SK-N-SH treated with all-trans-retinoic acid at 6 μM for 48 hours (cell line): ENCODE measurements around the gene ITIH5.

ENCODE experiments used
- CSDC2 ChIP-seq: fragments of 250-450 bp; sonication (Bioruptor Pico); IDR thresholded peaks from 2 replicates; pipeline ENCODE4 v1.5.0; 2020; ENCODE audit warnings: mild to moderate bottlenecking, moderate library complexity
- GLIS3 ChIP-seq: fragments of 250-450 bp; sonication (Bioruptor Pico); IDR thresholded peaks from 2 replicates; pipeline ENCODE4 v1.5.0; 2020; ENCODE audit warnings: mild to moderate bottlenecking, moderate library complexity
- RARB ChIP-seq: fragments of 250-450 bp; sonication (Bioruptor Pico); IDR thresholded peaks from 2 replicates; pipeline ENCODE4 v1.8.0; 2021; ENCODE audit warnings: mild to moderate bottlenecking, moderate library complexity
- TOX ChIP-seq: fragments of 250-450 bp; sonication (Bioruptor Pico); IDR thresholded peaks from 2 replicates; pipeline ENCODE4 v1.8.0; 2021; ENCODE audit warnings: mild to moderate bottlenecking, moderate library complexity, borderline replicate concordance
- ZFP30 ChIP-seq: fragments of 450-650 bp; formaldehyde crosslinking; IDR thresholded peaks from 2 replicates; pipeline ENCODE4 v1.5.0; 2022; ENCODE audit warnings: mild to moderate bottlenecking, moderate library complexity
- ZNF70 ChIP-seq: fragments of 450-650 bp; formaldehyde crosslinking; IDR thresholded peaks from 2 replicates; pipeline ENCODE4 v1.5.0; 2020; ENCODE audit warnings: mild to moderate bottlenecking, moderate library complexity
- ZNF8 ChIP-seq: fragments of 450-650 bp; formaldehyde crosslinking; IDR thresholded peaks from 2 replicates; pipeline ENCODE4 v1.5.0; 2020; ENCODE audit warnings: mild to moderate bottlenecking, moderate library complexity
- TF ChIP-seq, protein P1 (sequence below): fragments of 250-450 bp; sonication (Bioruptor Pico); IDR thresholded peaks from 2 replicates; pipeline ENCODE4 v1.8.0; 2020; ENCODE audit warnings: mild to moderate bottlenecking, moderate library complexity, borderline replicate concordance
- TF ChIP-seq, protein P2 (sequence below): fragments of 250-450 bp; sonication (Bioruptor Pico); IDR thresholded peaks from 2 replicates; pipeline ENCODE4 v1.5.0; 2020; ENCODE audit warnings: mild to moderate bottlenecking, moderate library complexity
- TF ChIP-seq, protein P3 (sequence below): fragments of 250-450 bp; sonication (Bioruptor Pico); IDR thresholded peaks from 2 replicates; pipeline ENCODE4 v1.8.0; 2021; ENCODE audit warnings: low read depth, mild to moderate bottlenecking, moderate library complexity, borderline replicate concordance

GRCh38 chr10:7513455-7513854, 153.3 kb downstream of the ITIH5 start:
- TF ChIP-seq, protein P1, sequence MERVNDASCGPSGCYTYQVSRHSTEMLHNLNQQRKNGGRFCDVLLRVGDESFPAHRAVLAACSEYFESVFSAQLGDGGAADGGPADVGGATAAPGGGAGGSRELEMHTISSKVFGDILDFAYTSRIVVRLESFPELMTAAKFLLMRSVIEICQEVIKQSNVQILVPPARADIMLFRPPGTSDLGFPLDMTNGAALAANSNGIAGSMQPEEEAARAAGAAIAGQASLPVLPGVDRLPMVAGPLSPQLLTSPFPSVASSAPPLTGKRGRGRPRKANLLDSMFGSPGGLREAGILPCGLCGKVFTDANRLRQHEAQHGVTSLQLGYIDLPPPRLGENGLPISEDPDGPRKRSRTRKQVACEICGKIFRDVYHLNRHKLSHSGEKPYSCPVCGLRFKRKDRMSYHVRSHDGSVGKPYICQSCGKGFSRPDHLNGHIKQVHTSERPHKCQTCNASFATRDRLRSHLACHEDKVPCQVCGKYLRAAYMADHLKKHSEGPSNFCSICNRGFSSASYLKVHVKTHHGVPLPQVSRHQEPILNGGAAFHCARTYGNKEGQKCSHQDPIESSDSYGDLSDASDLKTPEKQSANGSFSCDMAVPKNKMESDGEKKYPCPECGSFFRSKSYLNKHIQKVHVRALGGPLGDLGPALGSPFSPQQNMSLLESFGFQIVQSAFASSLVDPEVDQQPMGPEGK: no peak
- TF ChIP-seq, protein P2, sequence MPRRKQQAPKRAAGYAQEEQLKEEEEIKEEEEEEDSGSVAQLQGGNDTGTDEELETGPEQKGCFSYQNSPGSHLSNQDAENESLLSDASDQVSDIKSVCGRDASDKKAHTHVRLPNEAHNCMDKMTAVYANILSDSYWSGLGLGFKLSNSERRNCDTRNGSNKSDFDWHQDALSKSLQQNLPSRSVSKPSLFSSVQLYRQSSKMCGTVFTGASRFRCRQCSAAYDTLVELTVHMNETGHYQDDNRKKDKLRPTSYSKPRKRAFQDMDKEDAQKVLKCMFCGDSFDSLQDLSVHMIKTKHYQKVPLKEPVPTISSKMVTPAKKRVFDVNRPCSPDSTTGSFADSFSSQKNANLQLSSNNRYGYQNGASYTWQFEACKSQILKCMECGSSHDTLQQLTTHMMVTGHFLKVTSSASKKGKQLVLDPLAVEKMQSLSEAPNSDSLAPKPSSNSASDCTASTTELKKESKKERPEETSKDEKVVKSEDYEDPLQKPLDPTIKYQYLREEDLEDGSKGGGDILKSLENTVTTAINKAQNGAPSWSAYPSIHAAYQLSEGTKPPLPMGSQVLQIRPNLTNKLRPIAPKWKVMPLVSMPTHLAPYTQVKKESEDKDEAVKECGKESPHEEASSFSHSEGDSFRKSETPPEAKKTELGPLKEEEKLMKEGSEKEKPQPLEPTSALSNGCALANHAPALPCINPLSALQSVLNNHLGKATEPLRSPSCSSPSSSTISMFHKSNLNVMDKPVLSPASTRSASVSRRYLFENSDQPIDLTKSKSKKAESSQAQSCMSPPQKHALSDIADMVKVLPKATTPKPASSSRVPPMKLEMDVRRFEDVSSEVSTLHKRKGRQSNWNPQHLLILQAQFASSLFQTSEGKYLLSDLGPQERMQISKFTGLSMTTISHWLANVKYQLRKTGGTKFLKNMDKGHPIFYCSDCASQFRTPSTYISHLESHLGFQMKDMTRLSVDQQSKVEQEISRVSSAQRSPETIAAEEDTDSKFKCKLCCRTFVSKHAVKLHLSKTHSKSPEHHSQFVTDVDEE (CRISPR knock-in tag): no peak
- no peak for TF ChIP-seq TOX (CRISPR knock-in tag)
- no peak for TF ChIP-seq GLIS3 (CRISPR knock-in tag)
- no peak for TF ChIP-seq CSDC2 (CRISPR knock-in tag)
- TF ChIP-seq ZNF8 (CRISPR knock-in tag): no peak
- no peak for TF ChIP-seq ZFP30 (CRISPR knock-in tag)
- no peak for TF ChIP-seq ZNF70 (CRISPR knock-in tag)
- TF ChIP-seq, protein P3, sequence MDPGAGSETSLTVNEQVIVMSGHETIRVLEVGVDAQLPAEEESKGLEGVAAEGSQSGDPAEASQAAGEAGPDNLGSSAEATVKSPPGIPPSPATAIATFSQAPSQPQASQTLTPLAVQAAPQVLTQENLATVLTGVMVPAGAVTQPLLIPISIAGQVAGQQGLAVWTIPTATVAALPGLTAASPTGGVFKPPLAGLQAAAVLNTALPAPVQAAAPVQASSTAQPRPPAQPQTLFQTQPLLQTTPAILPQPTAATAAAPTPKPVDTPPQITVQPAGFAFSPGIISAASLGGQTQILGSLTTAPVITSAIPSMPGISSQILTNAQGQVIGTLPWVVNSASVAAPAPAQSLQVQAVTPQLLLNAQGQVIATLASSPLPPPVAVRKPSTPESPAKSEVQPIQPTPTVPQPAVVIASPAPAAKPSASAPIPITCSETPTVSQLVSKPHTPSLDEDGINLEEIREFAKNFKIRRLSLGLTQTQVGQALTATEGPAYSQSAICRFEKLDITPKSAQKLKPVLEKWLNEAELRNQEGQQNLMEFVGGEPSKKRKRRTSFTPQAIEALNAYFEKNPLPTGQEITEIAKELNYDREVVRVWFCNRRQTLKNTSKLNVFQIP: no peak
- no peak for TF ChIP-seq RARB
